Activated T-cell treated with anti-CD3 and anti-CD28 coated beads, Interleukin-2, amount 50 U/mL, for 1 hour (primary cell): ENCODE measurements around the gene RERE.
A peak's percentile ranks its signal among the peaks of the same experiment; 100 is the strongest.

Experiments used
- DNase-seq: peaks from one replicate; pipeline ENCODE4 v3.0.0-alpha.2; 2020

RERE gene

GRCh38 chr1:8337776-8338525, 479.5 kb downstream of the RERE start:
- no peak for DNase-seq

- no peak for DNase-seq
Measured at GRCh38 chr1:8335246-8335645, 482.2 kb downstream of the RERE start.

GRCh38 chr1:8334106-8334851, 483.2 kb downstream of the RERE start:
- no peak for DNase-seq

GRCh38 chr1:8333246-8333987, 484.0 kb downstream of the RERE start:
- no peak for DNase-seq

GRCh38 chr1:8332806-8333205, 484.6 kb downstream of the RERE start:
- DNase-seq = no peak

GRCh38 chr1:8330271-8331125, 486.9 kb downstream of the RERE start:
- DNase-seq = no peak

- DNase-seq = no peak
Measured at GRCh38 chr1:8329858-8330257, 487.6 kb downstream of the RERE start.

GRCh38 chr1:8329439-8329838, 488.0 kb downstream of the RERE start:
- no peak for DNase-seq

- DNase-seq = no peak
Measured at GRCh38 chr1:8328271-8328670, 489.2 kb downstream of the RERE start.

GRCh38 chr1:8326265-8326664, 491.2 kb downstream of the RERE start:
- no peak for DNase-seq

GRCh38 chr1:8325771-8326170, 491.7 kb downstream of the RERE start:
- no peak for DNase-seq

- DNase-seq = no peak
Measured at GRCh38 chr1:8324176-8324810, 493.1 kb downstream of the RERE start.

GRCh38 chr1:8323706-8324105, 493.7 kb downstream of the RERE start:
- DNase-seq = no peak

GRCh38 chr1:8321612-8322011, 495.8 kb downstream of the RERE start:
- DNase-seq = no peak

GRCh38 chr1:8318436-8318835, 499.0 kb downstream of the RERE start:
- no peak for DNase-seq

GRCh38 chr1:8317647-8318381, 499.6 kb downstream of the RERE start, which contains the start of gene SLC45A1:
TSS of gene SLC45A1 (plus strand) at chr1:8318114. CDS start at chr1:8324330, 6,216 bp downstream.
- peak; percentile 86 for DNase-seq

GRCh38 chr1:8315573-8316475, 501.6 kb downstream of the RERE start:
- no peak for DNase-seq

GRCh38 chr1:8314346-8315280, 502.8 kb downstream of the RERE start:
- DNase-seq = peak; percentile 60

- DNase-seq = no peak
Measured at GRCh38 chr1:8313231-8313630, 504.2 kb downstream of the RERE start.
